Activated CD8-positive, alpha-beta memory T cell treated with anti-CD3 and anti-CD28 coated beads for 36 hours (primary cell): ENCODE data around the gene OR5A1. TPM values are rescaled to one million over a fixed set of nuclear protein-coding genes. Genes with fewer than 3 reads are reported as not detected.
"Not testable (repeated sequence)": the region's sequence is repeated elsewhere in the genome, so short reads cannot be mapped to it uniquely, and the experiment has no call there.

ENCODE experiments used
- CTCF ChIA-PET: fragments of 350-600 bp; sonication (Branson Sonifier 250); formaldehyde crosslinking; loops from one replicate; lab custom pipeline; 2021; ENCODE audit warnings: antibody characterized with exemption; lab: Charles Lee
- POLR2A ChIA-PET: fragments of 350-600 bp; sonication (Branson Sonifier 250); formaldehyde crosslinking; loops from one replicate; lab custom pipeline; 2021; ENCODE audit warnings: antibody characterized with exemption; lab: Charles Lee
- total RNA-seq, 2 experiments: library from RNA; stranded (reverse); gene quantifications; one replicate each; pipeline ENCODE4 v1.2.3, GENCODE V29; 2021

OR5A1 gene
- not detected for total RNA-seq

DNA sequence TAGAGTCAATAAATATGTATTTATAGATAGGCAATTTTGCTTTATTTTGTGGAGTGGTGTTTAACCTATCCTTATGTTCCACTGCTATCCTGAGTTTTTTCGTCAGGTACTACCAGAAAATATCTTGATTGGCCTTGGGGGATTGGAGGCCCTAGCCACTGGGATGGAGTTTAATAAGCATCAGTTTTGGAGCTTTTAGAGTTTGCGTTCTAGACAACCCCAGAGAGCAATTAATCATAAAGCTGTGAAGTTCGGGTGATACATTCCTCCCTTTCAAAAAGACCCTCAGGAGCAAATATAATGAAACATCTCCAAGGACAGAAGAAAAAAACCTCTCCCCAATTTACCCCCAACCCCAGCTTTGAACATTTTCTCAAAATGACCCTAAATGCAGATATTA, at the start of gene OR5A1:
Gene OR5A1 (plus strand): TSS at position 301 of the 400 bp plus-strand sequence. CDS start 6,700 bp downstream, outside the sequence.
- CTCF ChIA-PET, result interaction anchor here (0.7 to 0.9 kb wide), 2 partner anchors 52 to 250 kb away, joined by 3 read pairs; no protein-coding TSS in a partner anchor
- POLR2A ChIA-PET, result no interaction called here

DNA sequence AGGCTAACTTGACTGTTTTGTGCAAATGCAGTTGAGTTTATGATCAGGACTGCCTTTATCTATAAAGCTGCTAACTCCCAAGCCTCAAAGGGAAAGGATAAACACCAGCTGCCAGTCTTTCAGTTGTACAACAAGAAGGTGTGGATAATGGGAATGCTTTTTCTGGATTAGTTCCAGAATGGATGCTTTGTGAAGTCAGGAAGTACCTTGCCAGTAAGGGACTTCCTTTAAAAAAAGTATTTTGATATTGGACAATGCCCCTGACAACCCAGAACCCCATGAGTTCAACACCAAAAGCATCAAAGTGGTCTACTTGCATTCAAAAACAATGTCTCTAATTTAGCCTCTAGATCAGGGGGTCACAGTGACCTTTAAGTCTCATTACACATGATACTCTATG, 42.1 kb upstream of the OR5A1 start:
- ChIA-PET POLR2A (no interaction called here), CTCF (no interaction called here)

DNA sequence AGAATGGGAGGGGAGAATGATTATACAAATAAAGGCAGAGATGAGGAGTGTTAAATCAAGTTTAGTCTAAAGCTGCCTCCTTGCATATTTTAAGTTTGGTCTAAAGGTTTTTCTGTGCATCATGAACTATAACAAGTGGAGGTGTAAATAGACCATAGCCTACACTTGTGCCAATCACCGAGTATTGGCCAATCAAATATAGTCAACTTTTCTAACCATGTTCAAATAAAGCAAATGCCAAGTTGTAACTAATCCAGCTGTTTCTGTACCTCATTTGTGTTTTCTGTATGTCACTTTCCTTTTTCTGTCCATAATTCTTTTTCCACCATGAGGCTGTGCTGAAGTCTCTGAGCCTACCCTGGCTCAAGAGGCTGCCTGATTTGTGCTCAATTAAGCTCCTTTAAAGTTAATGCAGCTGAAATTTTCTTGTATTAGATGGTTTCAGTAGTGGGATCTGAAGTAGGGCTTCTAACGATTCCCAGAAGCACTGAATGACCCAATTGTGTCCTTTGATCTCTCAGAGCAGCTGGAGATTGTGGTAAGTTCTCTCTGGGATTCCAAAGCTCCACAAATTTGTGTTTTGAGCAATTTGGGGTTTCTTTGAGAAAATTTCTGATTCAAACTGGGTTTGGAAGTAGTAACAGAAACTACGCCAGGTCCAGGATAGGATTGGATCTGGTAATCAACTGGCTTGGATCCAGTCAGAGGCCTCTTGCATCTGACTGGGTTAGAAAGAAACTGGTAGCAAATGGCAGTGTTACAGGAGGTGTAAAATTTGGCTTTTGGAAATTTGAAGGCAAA, 35.6 kb upstream of the OR5A1 start:
- POLR2A ChIA-PET, result no interaction called here

DNA sequence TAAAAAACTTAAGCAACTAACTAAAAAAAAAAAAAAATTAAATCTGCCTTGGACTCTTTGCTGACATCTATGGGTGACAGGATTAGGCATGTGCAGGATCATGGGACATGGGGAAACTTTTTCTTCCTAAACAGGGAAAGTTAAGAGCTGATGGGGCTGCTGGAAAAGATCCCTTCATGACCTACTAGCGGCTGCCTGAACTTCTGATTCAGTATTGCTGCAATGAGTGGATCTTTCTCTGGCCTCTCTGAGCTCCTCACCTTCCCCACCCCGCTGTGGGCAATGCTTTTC, 35.1 kb upstream of the OR5A1 start:
- ChIA-PET CTCF (no interaction called here), POLR2A (no interaction called here)

More for the DNA sequence above, 35.6 kb upstream of the OR5A1 start:
- CTCF ChIA-PET, result interaction anchor here (1.7 kb wide), 1 partner anchor 242 kb away, joined by 5 read pairs; no protein-coding TSS in a partner anchor

DNA sequence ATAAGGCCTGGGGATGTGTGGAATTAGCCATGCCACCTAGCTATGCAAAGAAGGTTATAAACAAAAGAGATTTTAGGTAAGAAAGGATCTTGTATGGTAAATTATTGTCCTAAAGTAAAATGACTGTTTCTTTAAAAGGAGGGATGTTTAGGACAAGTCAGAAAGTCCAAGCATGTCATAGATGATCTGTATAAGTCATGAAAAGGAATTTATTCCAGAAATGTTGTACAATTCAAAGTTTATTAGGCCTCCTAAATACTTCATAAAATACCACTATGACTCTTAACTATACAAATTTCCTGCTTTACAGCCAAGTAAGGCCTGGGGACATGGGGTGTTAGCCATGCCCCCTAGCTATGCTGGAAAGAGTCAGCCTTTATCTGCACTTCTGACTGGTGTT, 32.7 kb upstream of the OR5A1 start:
- ChIA-PET CTCF (no interaction called here), POLR2A (no interaction called here)

DNA sequence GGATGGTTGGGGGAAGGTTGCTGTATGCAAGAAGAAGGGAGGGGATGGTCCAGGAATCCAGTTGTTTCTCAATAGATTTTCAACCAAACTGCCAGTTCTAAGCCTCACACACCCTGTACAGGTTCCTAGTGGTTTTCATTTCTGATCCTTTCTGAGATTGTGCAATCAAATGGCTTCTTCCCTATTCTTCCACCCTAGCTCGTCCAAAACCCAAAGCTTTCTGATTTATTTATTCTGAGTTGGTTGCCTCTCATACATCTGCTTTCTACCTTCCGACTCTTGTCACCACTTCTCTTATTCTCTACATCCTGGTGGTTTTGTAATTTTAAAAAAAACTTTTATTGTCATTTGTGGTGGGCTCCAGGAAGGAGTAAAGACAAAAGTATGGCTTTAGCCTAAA, 22.6 kb upstream of the OR5A1 start:
- CTCF ChIA-PET, result no interaction called here
- POLR2A ChIA-PET, result no interaction called here

DNA sequence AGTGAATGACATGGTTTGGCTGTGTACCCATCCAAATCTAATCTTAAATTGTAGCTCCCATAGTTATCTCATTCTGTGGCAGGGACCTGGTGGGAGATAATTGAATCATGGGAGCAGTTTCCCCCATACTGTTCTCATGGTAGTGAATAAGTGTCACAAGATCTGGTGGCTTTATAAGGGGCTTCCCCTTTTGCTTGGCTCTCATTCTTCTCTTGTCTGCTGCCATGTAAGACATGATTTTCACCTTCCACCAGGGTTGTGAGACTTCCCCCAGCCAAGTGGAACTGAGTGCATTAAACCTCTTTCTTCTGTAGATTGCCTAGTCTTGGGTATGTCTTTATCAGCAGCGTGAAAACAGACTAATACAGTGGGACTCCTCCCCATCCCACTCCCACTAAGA, 21.2 kb upstream of the OR5A1 start:
- CTCF ChIA-PET, result no interaction called here
- POLR2A ChIA-PET, result no interaction called here

DNA sequence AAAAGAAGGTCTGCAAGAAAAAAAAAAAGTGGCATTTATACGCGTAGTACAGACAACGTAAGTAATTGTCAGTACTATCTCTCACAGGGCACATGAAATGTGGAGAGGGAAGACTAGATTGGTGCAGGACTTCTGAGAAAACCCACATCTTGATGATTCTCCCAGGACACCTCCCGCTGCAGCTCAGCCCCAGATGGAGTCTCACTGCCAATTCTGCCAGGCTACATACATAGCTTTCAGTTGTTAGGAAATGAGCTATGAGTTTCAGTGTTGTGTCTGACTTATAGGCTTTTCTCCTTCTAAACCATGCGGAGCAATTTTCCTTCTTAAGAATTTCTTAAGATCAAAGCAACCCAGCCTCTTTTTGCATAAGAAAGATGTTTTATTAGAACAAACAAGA, 19.7 kb upstream of the OR5A1 start:
- POLR2A ChIA-PET, result no interaction called here
- CTCF ChIA-PET, result no interaction called here

DNA sequence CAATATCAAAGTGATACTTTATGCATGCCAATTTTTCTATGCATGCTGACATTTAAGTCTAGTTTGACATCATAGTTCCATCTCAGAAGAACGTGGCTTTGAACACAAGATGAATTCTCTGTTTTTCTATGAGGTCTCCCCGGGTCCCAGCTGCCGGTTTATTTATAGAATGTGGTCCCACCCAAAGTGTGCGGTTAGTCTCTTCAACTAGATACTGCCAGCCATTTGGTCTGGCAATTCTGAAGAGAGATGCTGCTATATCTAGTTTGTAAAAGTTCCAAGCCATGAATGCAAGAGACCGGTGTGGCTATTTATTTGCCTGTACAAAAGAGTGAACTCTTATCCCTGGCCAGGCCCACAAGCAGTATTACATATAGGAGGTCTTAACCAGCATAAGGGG, 19.2 kb upstream of the OR5A1 start:
- ChIA-PET POLR2A (no interaction called here), CTCF (no interaction called here)

DNA sequence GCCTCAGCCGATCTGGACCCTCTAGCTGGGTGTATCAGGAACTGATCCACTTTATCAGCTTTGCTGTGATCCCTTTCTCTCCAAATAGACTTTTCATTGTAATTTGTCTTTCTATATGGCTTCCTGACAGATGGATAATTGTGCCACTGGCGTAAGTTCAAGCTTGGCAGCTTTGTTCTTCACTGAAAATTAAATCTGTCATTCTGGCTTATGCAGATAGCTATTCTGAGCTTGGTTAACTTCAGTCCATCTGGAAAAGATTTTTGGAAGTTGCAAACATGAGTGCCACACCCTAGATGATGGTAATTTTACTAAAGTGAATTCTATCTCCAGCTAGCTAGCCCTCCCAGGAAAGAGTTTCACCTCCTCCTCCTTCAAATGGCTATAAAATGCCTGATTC, 18.1 kb upstream of the OR5A1 start:
- ChIA-PET POLR2A (no interaction called here), CTCF (interaction anchor here (1.8 kb wide), 1 partner anchor 246 kb away, joined by 3 read pairs; the partner anchor contains the start of gene DTX4)

DNA sequence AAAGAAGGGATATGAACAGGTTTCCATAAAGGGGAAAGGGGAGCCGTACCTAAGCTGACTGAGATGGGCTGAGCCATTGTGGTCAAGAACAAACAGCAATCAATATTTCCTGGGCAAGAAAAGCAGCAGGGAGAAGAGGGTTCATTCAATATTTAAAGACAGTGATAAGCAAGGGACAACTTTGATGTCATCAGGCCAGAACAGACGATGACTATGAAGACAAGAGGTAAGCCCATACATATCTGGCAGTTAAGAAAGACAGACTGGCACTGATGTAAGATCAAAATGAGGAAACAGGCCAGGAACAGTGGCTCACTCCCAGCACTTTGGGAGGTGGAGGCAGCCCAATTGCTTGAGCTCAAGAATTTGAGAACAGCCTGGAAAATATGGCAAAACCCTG, 12.4 kb upstream of the OR5A1 start:
- ChIA-PET CTCF (no interaction called here), POLR2A (no interaction called here)

DNA sequence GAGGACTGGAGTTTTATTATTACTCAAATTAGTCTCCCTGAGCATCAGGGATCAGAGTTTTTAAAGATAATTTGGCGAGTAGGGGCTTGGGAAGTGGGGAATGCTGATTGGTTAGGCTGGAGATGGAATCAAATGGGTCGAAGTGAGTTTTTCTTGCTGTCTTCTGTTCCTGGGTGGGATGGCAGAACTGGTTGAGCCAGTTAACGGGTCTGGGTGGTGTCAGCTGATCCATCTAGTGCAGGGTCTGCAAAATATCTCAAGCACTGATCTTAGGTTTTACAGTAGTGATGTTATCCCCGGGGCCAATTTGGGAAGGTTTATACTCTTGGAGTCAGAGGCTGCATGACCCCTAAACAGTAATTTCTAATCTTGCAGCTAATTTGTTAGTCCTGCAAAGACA, 11.1 kb upstream of the OR5A1 start:
- CTCF ChIA-PET, result no interaction called here
- POLR2A ChIA-PET, result no interaction called here

DNA sequence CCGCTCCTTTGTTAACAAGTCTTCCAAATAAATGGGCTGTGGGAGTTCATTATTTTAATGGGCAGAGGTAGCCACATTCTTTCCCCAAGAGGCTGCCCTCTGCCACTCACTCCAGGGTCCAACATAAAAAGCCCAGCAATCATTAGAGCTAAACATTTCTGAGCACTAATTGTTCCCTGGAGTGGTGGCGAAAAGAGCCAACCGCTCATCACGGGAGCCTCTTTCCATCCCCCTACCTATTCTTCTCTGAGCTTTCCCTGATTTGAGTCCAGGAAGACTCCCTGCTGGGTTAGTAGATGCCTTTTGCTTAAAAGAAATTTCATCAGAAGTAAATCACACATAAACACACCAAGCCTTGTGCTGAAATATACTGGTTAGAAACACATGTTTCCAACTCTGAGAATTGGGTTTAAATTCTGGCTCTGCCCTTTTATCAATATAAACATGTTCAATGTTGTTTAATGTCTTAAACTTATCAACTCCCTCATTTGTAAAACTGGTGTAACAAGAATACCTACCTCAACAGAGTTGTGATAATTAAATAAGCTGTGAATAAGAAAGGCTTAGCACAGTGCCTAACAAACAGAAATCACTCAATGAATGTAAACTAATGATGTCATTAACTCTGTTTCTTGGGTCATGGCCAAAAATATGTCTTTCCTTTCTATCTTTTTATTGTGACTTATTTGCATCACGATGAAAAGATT, 9.8 kb upstream of the OR5A1 start, which contains the start of gene OR5A2:
Gene OR5A2 (minus strand): TSS at position 53 of the 707 bp plus-strand sequence. CDS start 3,460 bp downstream, outside the sequence.
- ChIA-PET POLR2A (no interaction called here), CTCF (interaction anchor here (1.1 kb wide), 1 partner anchor 241 kb away, joined by 3 read pairs; no protein-coding TSS in a partner anchor)

DNA sequence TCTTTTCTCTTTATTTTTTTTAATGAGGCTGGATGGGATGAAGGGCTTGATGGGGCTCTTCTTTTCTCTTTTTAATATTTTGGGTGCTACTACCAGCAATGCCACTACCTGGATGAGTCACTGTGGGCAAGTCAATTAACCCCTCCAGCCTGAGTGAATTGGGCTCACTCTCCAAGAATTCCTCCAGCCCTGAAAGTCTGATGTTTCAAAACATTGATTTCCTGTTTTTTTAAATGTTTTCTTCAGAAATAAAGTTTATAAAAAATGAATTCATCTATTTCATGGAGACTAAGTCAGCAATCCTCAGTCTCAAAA, 9.2 kb upstream of the OR5A1 start:
- CTCF ChIA-PET, result no interaction called here

DNA sequence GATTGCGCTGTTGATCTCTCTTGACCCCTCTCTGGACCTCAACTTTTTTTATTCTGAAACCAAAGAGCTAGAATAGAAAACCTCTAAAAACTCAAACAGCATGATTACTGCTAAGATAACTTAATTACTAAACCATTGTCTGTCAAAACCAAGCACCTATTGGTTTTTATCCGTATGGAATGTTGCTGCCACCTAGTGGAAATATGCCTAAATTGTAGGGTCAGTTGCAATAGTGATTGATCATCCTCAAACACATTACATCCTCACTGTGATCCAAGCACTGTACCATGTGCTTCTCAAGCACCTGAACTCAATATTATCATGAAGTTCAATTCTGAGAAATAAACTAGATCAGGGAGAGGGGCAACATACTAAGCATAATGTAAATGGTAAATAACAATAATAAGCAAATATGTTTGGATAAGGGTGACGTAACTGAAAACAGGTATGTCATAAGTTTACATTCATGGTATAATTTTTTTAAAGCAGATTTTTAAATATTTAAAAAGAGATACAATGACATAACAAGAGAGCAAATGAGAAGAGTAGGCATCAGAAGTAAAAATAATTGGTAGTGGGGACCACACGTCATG, 6.2 kb upstream of the OR5A1 start:
- CTCF ChIA-PET, result interaction anchor here (0.9 to 1.4 kb wide), 2 partner anchors 11 to 258 kb away, joined by 3 to 4 read pairs; partner anchors contain the start of gene DTX4
- POLR2A ChIA-PET, result no interaction called here

More for the DNA sequence above, 9.2 kb upstream of the OR5A1 start:
- POLR2A ChIA-PET, result no interaction called here

DNA sequence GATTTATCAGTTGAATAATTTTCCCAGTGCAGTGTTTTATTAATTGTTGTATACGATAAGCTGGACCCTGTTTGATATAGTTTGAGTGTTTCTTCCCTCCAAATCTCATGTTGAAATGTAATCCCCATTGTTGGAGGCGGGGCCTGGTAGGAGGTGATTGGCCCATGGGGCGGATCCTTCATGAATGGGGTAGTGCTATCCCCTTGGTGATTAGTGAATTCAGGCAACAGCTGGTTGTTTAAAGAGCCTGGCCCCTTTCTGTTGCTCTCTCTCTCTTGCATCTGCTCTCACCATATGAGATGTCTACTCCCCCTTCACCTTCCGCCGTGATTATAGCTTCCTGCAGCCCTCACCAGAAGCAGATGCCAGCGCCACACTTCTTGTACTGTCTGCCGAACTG, 1.5 kb downstream of the OR5A1 start:
- POLR2A ChIA-PET, result no interaction called here
- CTCF ChIA-PET, result interaction anchor here (1.5 kb wide), 1 partner anchor 266 kb away, joined by 5 read pairs; the partner anchor contains the start of gene DTX4

DNA sequence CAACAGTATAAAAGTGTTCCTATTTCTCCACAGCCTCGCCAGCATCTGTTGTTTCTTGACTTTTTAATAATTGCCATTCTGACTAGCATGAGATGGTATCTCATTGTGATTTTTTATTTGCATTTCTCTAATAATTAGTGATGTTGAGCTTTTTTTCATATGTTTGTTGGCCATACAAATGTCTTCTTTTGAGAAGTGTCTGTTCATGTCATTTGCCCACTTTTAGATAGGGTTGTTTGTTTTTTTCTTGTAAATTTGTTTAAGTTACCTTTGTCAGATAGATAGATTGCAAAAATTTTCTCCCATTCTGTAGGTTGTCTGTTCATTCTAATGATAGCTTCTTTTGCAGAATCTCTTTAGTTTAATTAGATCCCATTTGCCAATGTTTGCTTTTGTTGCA, 9.4 kb downstream of the OR5A1 start:
- POLR2A ChIA-PET, result not testable (repeated sequence)

DNA sequence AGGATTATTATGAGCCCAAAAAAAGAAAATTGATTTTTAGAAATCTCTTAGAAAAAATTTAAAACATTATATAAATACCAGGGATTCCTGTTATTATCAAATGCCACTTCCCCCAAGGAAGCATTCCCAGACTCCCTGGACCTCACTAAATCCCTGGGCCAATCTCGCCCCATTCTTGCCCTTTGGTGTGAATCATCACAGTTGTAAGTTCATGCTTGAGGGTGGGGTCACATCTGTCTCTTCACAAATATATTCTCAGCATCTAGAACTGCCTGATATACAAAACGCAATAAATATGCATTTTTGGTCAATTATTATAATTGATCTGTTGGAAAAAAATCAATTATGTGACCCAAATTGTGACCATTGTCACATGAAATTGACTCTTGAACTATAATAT, 12.2 kb downstream of the OR5A1 start:
- ChIA-PET POLR2A (no interaction called here), CTCF (no interaction called here)

More for the DNA sequence above, 9.4 kb downstream of the OR5A1 start:
- CTCF ChIA-PET, result not testable (repeated sequence)

DNA sequence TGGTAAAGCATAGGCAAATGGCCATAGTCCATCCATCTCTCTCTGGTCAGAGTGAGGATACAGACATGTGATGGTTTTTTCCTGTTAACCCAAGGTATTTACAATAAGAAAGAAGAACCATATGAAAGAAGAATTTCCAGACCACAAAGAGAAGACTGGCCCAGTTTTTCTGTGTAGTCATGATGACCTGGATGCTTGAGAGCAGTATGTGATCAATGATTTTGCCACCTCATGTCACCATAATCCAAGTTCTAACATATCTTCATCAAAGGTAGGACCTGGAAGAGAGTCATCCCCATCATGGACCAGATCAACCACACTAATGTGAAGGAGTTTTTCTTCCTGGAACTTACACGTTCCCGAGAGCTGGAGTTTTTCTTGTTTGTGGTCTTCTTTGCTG, 20.4 kb downstream of the OR5A1 start, which contains the start of gene OR4D6:
Gene OR4D6 (plus strand): TSS at position 301 of the 400 bp plus-strand sequence. CDS start 0 bp downstream, at position 301.
- POLR2A ChIA-PET, result no interaction called here
- CTCF ChIA-PET, result no interaction called here

DNA sequence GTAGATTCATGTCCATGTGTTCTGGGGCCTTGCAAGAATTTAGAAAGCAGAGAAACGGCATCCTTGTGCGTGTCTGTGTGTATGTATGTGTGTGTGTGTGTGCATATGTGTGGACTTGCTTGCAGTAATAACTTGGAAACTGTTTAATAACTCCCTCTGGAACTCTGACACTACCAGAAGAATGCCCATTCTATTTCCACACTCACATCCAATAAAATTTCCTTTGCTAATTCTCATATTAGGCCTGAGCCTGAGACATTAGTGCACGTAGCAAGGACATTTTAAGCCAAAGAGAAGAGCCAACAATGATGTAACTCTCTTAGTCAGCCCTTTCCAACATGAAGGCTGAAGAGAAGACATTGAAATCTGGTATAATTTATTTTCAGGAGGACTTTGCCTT, 23.6 kb downstream of the OR5A1 start:
- ChIA-PET CTCF (no interaction called here), POLR2A (no interaction called here)
